G401.6 (cell line): ENCODE results near the gene OPRL1.
"Not testable (repeated sequence)": the region's sequence is repeated elsewhere in the genome, so short reads cannot be mapped to it uniquely, and the experiment has no call there.

ENCODE experiments used
- FAIRE-seq: peaks from 2 replicates; lab custom pipeline; 2012; peaks lifted over from hg19 to GRCh38; lab: Jason Lieb, UNC

The OPRL1 gene

DNA sequence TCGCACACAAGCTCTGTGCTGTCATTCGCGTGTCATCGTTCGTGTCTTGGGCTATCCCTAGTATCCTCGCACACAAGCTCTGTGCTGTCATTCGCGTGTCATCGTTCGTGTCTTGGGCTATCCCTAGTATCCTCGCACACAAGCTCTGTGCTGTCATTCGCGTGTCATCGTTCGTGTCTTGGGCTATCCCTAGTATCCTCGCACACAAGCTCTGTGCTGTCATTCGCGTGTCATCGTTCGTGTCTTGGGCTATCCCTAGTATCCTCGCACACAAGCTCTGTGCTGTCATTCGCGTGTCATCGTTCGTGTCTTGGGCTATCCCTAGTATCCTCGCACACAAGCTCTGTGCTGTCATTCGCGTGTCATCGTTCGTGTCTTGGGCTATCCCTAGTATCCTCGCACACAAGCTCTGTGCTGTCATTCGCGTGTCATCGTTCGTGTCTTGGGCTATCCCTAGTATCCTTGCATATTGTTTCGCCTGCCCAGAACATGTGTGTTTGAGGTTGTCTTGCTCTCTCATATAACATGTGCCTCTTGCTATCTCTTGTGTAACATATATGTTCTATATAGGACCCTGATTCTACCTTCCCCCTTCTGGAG lies 7.4 kb downstream of the OPRL1 start:
- FAIRE-seq, result not testable (repeated sequence)

DNA sequence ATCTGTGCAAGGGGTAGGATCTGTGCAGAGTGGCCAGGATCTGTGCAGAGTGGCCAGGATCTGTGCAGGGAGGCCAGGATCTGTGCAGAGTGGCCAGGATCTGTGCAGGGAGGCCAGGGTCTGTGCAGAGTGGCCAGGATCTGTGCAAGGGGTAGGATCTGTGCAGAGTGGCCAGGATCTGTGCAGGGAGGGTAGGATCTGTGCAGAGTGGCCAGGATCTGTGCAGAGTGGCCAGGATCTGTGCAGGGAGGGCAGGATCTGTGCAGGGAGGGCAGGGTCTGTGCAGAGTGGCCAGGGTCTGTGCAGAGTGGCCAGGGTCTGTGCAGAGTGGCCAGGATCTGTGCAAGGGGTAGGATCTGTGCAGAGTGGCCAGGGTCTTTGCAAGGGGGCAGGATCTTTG lies 8.7 kb downstream of the OPRL1 start:
- not testable (repeated sequence) for FAIRE-seq

DNA sequence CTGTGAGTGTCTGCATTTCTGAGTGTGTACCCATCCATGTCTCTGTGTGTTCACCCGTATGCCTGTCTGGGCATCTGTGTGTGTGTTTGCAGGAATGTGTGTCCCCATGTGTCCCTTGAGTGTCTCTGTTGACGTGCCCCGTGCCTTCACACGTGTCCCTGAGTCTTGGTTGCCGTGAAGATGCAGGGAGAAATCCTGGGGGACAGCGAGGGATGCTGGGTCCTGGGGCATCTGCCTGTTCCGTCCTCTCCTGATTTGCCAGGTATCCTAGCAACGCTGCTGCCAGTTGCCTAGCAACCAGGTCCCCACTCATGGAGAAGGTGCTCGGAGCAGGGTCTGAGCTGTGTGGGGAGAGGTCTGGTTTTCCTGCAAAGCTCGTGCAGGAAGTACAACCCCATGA lies 10.3 kb downstream of the OPRL1 start:
- FAIRE-seq, result no peak

DNA sequence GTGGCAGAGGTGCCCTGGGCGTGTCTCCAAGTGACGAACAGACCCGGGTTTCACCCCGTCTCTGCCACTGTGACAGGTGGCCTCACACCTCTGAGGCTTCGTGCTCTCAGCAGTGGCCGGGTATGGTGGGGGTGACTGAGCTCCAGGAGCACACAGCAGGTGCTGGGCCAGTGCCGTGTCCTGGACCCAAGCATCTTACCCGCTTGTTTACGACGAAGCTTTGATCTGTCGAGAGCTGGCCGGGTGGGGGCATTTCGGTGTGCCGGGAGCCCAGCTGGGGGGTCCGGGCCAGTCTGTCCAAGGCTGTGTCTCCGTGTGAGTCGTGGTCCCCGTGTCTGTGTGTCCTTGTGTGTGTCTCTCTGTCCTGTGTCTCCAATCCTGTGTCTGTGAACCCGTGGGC lies 11.5 kb downstream of the OPRL1 start:
- FAIRE-seq, result no peak

DNA sequence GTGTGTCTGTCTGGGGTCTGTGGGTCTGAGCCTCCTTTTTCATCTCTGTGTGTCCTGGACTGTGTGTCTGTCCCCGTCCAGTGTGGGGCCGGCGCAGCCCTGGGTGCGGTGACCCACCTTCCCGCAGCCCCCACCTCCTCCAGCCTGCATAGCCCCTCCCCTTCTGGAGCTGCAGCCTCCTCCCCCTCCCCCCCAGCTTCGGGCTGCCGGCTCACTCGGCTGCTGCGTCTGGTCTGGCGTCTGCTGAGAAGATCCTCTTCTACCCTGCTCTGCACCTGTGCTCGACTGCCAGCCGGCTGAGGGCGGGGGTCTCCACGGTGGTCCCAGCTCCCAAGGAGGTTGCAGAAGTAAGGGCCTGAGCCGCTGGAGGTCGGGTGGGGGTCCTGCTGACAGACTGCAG lies 11.9 kb downstream of the OPRL1 start:
- no peak for FAIRE-seq

DNA sequence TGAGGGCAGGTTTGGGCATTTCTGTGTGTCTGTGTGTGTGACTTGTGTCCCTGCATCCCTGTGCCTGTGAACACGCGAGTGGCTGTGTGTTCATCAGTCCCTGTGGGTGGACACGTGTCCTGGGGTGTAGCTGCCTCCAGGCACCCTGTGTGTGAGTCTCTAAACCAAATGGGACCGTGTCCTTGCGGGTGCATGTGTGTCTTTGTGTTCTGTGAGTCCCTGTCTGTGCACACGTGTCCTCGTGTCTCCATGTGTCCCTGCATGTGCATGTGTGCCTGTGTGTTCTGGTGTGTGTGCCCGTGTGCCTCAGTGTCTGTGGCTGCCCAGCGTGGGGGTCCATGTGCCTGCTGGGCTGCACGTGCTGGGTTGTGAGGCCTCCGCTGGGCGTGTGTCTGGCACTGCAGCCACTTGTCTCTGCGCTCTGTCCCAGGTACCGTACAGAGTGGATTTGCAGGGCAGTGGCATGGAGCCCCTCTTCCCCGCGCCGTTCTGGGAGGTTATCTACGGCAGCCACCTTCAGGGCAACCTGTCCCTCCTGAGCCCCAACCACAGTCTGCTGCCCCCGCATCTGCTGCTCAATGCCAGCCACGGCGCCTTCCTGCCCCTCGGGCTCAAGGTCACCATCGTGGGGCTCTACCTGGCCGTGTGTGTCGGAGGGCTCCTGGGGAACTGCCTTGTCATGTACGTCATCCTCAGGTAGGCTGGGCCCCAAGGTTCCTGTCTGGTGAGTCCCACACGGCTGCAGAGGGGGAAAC lies 12.6 kb downstream of the OPRL1 start:
- FAIRE-seq, result no peak

DNA sequence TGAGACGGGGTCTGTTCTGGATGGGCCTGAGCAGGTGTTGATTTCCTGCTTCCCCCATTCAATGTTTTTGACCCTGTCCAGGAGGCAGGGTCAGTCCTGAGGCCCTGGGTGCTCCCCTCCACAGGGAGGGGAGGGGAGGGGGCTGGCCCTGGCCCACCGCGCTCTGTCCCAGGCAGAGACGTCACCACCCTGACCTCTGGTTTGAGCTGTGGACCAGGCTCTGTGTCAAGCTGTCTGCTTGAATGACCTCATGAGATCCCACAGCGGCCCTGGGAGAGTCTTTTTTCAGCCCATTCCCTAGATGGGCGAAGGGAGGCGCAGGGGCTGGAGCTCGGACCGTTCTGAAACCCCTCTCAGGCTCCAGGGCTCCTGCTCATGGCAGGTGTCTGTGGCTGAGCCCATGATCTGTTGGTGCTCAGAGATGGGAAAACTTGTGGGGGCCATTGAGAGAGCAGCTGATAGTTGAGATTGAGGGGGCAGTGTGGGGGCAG lies 13.2 kb downstream of the OPRL1 start:
- no peak for FAIRE-seq

DNA sequence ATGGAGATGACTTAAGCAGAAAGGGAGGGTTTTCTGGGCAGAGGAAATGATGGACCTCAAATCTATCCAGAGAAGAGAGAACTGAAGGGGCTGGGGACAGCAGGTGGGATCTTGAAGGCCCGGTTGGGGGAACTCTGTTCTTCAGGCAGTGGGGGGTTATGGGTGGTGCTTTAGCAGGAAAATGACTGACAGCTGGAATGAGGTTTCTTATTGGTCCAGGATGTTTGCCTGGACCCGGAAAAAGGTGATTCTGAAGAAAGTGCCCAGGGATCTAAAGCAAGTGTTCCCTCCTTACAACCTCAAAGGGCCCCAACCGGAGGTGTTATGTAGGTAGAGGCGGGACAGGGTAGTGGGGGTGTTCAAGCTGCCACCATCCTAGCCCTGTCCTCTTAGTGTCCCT lies 15.6 kb downstream of the OPRL1 start:
- no peak for FAIRE-seq

DNA sequence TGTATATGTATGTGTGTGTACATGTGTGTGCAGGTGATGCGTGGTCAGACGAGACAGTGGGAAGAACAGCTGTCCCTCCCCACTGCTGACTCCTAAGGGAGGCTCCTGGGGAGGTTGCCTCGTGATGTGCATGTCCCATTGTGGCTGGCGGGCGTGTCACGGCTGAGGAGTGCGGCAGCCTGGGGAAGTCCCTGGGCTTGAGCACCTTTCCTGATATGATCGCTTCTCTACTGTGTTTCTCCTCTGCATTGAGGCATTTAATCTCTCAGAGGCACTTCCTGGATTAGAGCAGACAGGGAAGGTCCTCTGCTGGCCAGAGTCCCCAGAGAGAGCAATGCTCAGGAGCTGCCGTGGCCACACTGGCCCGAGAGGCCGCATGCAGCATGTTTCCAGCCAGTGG lies 16.0 kb downstream of the OPRL1 start:
- FAIRE-seq, result no peak

DNA sequence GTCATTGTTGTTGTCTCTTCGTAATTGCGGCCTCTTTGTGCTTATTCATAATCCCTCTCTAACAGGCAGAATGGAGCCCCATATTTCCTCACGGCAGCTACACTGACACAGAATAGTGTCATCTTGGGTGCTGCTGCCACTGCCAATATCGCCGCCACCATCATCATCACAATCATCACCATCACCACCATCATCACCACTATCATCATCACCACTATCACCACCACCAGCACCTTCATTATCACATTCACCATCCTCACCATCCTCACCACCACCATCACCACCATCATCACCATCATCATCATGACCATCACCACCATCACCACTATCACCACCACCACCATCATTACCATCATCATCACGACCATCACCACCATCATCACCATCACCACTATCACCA lies 16.7 kb downstream of the OPRL1 start:
- FAIRE-seq, result no peak

DNA sequence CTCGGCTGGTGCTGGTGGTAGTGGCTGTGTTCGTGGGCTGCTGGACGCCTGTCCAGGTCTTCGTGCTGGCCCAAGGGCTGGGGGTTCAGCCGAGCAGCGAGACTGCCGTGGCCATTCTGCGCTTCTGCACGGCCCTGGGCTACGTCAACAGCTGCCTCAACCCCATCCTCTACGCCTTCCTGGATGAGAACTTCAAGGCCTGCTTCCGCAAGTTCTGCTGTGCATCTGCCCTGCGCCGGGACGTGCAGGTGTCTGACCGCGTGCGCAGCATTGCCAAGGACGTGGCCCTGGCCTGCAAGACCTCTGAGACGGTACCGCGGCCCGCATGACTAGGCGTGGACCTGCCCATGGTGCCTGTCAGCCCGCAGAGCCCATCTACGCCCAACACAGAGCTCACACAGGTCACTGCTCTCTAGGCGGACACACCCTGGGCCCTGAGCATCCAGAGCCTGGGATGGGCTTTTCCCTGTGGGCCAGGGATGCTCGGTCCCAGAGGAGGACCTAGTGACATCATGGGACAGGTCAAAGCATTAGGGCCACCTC lies 18.7 kb downstream of the OPRL1 start:
- FAIRE-seq, result no peak

DNA sequence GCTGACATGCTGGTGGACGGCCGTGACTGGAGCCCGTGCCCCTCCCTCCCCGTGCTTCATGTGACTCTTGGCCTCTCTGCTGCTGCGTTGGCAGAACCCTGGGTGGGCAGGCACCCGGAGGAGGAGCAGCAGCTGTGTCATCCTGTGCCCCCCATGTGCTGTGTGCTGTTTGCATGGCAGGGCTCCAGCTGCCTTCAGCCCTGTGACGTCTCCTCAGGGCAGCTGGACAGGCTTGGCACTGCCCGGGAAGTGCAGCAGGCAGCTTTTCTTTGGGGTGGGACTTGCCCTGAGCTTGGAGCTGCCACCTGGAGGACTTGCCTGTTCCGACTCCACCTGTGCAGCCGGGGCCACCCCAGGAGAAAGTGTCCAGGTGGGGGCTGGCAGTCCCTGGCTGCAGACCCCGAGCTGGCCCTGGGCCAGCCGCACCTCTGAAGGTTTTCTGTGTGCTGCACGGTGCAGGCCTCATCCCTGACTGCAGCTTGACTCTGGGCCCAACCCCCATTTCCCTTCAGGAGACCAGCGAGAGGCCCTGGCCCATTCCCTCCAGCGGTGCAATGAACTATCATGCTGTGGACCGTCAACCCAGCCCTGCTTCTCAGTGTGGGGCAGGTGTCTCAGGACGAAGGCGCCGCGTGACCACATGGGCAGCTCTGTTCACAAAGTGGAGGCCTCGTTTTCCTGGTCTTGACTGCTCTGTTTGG lies 19.4 kb downstream of the OPRL1 start:
- no peak for FAIRE-seq

DNA sequence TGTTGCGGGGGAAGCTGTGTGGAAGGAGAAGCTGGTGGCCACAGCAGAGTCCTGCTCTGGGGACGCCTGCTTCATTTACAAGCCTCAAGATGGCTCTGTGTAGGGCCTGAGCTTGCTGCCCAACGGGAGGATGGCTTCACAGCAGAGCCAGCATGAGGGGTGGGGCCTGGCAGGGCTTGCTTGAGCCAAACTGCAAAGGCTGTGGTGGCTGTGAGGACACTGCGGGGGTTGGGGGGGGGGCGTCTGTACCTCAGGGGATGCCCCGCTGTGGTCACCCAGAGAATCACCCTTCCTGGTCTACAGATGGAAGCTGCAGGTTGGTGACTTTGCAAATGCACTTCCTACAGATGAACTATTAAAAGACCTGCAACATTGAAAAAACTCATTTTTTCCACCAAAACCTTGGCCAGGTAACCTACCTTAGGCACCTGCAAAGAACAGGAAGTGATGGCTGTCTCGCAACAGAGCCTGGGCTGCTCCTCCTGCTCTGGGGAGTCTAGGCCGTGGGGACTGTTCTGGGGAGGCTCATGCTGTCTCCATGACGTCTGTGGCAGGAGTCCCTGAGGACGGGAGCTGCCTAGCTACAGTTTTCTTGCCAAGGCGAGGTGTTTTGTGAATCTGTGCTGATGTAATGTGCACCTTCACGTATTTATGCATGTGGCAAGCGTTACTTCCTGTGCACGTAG lies 20.1 kb downstream of the OPRL1 start:
- FAIRE-seq, result no peak

DNA sequence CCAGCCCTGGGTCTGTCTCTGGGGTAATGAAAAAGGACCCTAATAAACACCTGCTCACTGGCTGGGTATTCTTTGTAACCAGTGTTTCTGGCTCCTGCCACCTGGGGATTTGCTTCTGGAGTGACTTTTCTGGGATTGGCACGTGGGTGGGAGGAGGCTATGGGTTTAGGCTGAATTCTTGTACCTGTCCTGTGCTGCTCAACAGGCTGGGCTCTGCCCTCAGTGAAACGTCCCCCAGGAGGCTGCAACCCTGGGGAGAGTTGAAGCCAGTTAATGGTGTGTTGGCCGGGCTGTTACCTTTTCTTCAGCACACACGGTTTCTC lies 20.6 kb downstream of the OPRL1 start:
- no peak for FAIRE-seq

DNA sequence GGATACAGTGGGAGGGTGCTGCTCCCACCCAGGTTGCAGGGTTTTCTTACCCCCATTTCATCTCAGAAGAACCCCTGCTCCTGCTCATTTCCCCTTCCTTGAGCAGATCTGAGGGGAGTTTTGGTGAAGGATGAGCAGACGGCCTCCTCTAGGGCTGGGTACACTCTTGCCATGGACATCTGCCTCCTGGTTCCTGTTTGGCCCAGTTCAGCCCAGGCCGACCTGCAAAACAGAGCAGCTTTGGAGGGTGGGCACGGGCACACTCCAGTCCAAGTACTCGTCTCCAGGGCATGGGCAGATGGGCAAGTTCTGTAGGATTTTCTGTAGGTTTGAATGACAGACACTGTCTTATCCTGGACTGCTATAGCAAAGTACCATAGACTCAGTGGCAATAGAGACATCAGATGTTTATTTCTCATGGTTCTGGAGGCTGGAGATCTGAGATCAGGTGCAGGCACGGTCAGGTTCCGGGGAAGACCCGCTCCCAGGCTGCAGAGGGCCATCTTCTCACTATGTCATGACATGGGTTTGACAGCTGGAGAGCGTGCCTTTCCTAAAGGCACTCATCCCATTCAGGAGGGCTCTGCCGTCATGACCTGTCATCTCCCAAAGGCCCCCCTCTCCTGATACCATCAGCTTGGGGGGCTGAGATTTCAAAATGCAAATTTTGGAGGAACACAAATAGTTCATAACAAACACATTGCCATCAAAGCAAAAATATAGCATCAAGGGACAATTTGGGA lies 21.2 kb downstream of the OPRL1 start:
- no peak for FAIRE-seq

DNA sequence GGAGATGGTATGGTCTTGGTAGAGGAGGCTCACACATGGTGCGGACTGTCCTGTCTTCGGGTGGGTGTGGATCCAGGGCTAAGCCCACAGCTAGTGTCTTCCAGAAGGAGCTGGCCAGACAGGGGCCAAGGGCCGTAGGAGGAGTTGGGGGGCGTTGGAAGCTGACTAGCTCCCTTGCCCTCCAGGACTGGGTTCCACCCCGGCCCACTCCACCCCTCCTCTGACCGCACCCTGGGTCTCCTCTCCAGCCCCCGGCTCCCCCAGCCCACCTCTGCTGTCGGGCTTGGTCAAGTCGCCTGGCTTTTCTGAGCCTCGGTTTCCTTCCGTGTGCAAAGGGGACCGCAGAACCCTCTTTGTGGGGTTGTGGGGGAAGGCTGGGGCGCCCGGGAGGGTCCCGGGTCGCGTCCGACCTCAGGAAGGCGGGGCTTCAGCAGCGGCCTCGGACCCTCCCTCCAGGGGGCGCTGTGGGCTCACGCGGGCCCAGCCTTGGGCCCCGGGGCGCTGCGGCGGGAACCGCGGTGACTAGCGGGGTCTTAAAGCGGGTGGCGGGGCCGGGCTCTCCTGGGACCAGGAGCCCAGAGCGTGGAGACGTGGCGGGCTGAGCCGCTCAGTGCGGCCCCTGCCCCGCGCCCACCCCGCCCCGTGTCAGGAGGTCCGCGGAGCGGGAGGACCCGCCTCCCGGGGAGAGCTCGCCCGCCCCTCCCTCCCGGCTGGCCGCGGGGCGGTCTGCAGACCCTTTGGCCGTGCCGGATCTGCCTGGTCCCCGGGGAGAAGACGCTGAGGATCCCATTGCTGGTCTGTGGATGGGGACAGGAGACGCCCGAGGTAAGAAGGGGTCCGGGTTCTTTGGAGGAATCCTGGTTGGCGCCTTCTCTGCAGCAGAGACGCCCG lies 22.1 kb downstream of the OPRL1 start:
- no peak for FAIRE-seq

DNA sequence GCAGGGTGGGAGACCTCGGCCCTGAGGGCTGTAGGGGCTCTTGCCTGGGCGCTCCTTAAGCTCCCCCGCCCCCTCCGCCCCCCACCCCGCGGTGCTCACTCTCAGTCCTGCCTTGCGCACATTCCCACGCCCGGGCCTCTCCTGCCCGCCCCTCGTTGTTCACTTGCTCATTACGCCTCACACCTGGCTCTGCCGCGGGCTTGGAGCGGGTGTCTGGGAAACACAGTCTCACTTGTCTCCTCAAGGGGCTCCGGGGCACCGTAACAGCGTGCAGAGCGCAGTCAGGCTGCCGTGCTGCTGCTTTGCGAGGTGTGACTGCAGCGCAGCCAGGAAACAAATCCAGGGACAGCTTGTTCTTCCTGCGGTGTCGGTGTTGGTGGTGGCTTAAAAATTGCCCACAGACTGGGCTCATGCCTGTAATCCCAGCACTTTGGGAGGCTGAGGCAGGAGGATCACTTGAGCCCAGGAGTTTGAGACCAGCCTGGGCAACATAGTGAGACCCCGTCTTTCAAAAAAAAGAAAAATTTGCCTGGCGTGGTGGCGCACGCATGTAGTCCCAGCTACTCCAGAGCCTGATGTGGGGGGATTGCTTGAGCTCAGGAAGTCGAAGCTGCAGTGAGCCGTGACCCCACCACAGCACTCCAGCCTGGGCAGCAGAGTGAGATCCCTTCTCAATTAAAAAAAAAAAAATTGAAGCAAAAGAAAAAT lies 22.9 kb downstream of the OPRL1 start:
- no peak for FAIRE-seq

DNA sequence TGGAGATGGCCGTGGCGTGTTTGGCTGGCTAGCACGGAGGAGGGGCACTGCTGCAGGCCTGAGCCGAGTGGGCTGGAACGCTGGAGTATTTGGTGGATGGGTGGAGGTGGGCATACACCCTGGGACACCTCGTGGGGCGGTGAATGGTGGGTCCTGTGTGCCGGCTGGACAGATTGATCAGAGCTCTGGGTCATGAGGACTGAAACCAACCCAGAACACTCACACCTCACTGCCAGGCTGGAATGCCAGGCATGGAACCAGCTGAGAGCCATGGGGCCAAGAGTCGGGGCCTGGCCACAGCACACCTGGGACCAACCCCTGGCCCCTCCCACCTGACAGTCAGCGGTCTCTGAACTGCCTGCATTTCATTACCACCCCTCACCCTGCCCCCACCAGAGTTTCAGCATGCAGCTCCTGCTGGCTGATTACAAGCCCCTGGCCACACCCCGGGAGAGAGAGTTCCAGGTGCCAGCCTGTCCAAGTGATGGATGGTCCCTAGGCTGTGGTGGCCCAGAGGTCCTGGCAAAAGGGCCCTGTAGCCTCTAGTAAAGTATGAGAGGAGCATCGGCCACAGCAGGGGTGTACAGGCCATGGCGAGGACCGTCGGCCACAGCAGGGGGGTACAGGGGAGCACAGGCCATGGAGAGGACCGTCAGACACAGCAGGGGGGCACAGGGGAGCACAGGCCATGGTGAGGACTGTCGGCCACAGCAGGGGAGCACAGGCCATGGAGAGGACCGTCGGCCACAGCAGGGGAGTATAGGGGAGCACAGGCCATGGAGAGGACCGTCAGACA lies 24.2 kb downstream of the OPRL1 start:
- FAIRE-seq, result no peak

DNA sequence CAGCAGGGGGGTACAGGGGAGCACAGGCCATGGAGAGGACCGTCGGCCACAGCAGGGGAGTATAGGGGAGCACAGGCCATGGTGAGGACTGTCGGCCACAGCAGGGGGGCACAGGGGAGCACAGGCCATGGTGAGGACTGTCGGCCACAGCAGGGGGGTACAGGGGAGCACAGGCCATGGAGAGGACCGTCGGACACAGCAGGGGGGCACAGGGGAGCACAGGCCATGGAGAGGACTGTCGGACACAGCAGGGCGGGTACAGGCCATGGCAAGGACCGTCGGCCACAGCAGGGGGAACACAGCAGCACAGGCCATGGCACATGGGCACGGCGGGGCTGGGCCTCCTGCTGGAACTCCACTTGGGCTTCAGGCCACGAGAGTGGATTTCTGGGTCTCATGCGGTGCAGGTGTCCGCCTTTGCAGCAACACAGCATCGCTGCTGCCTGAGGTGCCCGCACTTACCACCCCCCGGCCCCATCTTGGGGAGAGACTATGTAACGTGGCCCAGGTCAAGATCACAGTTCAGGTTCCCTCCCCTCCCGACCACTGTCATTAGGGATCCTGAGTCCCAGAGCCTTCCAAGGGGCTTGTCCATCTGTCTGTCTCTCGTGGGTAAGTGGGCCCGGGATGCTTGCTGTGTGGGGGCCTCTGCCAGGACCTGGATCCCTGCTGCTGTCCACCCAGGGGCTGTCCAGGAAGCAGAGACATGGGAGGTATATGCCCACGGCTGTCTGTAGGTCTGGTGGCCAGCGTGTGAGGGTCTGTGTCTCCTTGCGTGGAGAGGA lies 25.0 kb downstream of the OPRL1 start:
- no peak for FAIRE-seq
